ENCODE measurements around the gene KCNK15. TPM values are rescaled to one million over a fixed set of nuclear protein-coding genes. Genes with fewer than 3 reads are reported as not detected.
A peak's percentile ranks its signal among the peaks of the same experiment; 100 is the strongest.

The KCNK15 gene
- total RNA-seq, 2 experiments from 2014 or later, result not detected

- peaks cover 10% of the 10 kb centered on the region for H3K36me3 Mint-ChIP-seq (ENCODE audit: low read depth)
- peaks cover 8% of the 10 kb centered on the region for H3K9me3 Mint-ChIP-seq
- DNase-seq, result peak; percentile 68
- POLR2A ChIA-PET, result no interaction called here
- no peaks in the 10 kb centered on the region for H3K27me3 Mint-ChIP-seq
- H3K4me1 Mint-ChIP-seq, result peaks cover 29% of the 10 kb centered on the region
- H3K4me3 Mint-ChIP-seq, result no peak overlapping the region
- H3K27ac Mint-ChIP-seq, result no peak overlapping the region
- CTCF ChIA-PET, result interaction anchor here (1.0 to 3.8 kb wide), 7 partner anchors 12 to 133 kb away, joined by 3 to 39 read pairs (median 3); partner anchors contain the start of gene KCNK15
These were observed 12.2 kb upstream of the KCNK15 start for GRCh38 chr20:44733341-44734069.

- Mint-ChIP-seq H3K4me1 (peaks cover 32% of the 10 kb centered on the region), H3K4me3 (no peak overlapping the region), H3K9me3 (peaks cover 8% of the 10 kb centered on the region), H3K27ac (no peak overlapping the region), H3K36me3 (ENCODE audit: low read depth) (peaks cover 10% of the 10 kb centered on the region), H3K27me3 (no peaks in the 10 kb centered on the region)
- CTCF ChIA-PET, result no interaction called here
- no peak for DNase-seq
- POLR2A ChIA-PET, result no interaction called here
These were observed 10.7 kb upstream of the KCNK15 start for GRCh38 chr20:44734938-44735337.

DNA sequence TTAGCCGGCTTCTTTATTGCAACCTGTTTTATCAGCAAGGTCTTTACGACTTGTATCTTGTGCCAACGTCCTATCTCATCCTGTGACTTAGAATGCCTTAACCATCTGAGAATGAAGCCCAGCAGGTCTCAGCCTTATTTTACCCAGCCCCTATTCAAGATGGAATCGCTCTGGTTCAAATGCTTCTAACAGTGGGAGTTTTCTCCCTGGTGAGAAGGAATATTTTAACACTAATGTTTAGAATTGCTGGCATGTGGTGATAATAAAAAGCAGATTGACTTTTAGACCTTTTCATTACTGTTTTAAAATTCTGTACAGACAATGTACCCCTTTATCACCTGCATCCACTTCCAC, 9.9 kb upstream of the KCNK15 start:
- Mint-ChIP-seq H3K4me3 (no peak overlapping the region), H3K27ac (no peak overlapping the region), H3K4me1 (peaks cover 32% of the 10 kb centered on the region), H3K27me3 (peaks cover 2% of the 10 kb centered on the region), H3K36me3 (ENCODE audit: low read depth) (peaks cover 10% of the 10 kb centered on the region), H3K9me3 (peaks cover 8% of the 10 kb centered on the region)
- ChIA-PET CTCF (no interaction called here), POLR2A (no interaction called here)
- no peak for DNase-seq

GRCh38 chr20:44736170-44737021, 9.3 kb upstream of the KCNK15 start:
- H3K27ac Mint-ChIP-seq, result peak overlapping the region; percentile 27
- H3K4me1 Mint-ChIP-seq, result peaks cover 32% of the 10 kb centered on the region
- peaks cover 10% of the 10 kb centered on the region for H3K36me3 Mint-ChIP-seq (ENCODE audit: low read depth)
- H3K27me3 Mint-ChIP-seq, result peaks cover 2% of the 10 kb centered on the region
- DNase-seq, result peak; percentile 37
- H3K4me3 Mint-ChIP-seq, result no peak overlapping the region
- ChIA-PET POLR2A (no interaction called here), CTCF (interaction anchor here (1.6 kb wide), 1 partner anchor 12 kb away, joined by 4 read pairs; no protein-coding TSS in a partner anchor)
- peaks cover 8% of the 10 kb centered on the region for H3K9me3 Mint-ChIP-seq

DNA sequence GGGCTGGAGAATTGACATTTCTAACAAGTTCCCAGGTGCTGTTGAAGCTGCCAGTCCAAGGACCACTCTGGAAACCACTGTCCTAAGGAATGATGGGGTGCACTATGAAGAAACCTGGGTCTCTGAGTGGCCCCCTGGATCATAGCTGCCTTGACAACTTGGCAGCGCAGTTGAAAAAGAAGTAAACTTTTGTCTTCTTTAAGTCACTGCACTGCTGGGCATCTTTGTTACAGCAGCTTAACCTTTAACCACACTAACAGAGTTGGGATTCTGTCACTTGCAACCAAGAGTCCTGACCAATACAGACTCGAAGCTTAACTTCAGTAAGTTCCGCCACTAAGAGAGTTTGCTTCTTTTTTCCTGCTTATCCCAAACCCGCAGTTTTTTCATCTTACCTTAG, 8.5 kb upstream of the KCNK15 start:
- H3K9me3 Mint-ChIP-seq, result peaks cover 8% of the 10 kb centered on the region
- H3K4me3 Mint-ChIP-seq, result no peak overlapping the region
- peaks cover 30% of the 10 kb centered on the region for H3K4me1 Mint-ChIP-seq
- POLR2A ChIA-PET, result no interaction called here
- peaks cover 3% of the 10 kb centered on the region for H3K27me3 Mint-ChIP-seq
- no peak overlapping the region for H3K27ac Mint-ChIP-seq
- peaks cover 10% of the 10 kb centered on the region for H3K36me3 Mint-ChIP-seq (ENCODE audit: low read depth)
- no peak for DNase-seq
- CTCF ChIA-PET, result interaction anchor here (1.0 to 1.6 kb wide), 2 partner anchors 11 to 51 kb away, joined by 3 to 4 read pairs; no protein-coding TSS in a partner anchor

DNA sequence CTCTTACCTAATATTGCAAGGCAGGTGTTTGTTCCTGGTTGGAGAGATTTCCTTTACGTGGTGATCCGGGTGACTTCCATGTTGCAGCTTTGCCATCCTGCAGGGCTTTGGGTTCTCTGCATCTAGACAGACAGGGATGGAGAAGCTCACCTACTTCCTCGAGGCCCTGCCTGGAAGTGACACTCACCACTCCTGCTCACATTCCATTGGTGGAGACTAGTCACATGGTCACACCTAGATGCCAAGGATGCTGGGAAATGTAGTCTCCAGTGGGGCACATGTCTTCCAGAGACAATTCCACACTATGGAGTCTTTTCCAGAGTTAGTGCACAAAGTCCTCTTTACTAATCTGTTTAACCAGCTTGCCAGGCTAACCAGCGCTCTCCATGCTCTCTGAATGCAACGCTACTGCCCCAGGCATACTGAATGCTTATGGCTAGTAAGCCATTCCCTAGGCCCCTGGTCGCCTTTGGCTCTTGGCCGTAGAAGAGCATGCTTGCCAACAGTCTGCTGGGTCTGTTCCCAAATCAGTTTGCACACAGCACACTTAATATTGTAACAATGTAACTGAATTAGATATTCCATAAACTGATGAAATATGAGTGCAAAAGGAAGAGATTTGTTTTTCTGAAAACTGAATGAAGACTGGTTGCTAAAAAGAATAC, 6.7 kb upstream of the KCNK15 start:
- Mint-ChIP-seq H3K27ac (no peak overlapping the region), H3K27me3 (peaks cover 10% of the 10 kb centered on the region), H3K4me3 (peak overlapping the region; percentile 60), H3K36me3 (ENCODE audit: low read depth) (peaks cover 10% of the 10 kb centered on the region), H3K4me1 (peaks cover 21% of the 10 kb centered on the region), H3K9me3 (peaks cover 8% of the 10 kb centered on the region)
- CTCF ChIA-PET, result interaction anchor here (0.8 to 1.7 kb wide), 2 partner anchors 11 to 128 kb away, joined by 3 to 4 read pairs; no protein-coding TSS in a partner anchor
- POLR2A ChIA-PET, result no interaction called here
- peak; percentile 62 for DNase-seq

GRCh38 chr20:44739942-44740341, 5.7 kb upstream of the KCNK15 start:
- ChIA-PET POLR2A (no interaction called here), CTCF (no interaction called here)
- H3K27ac Mint-ChIP-seq, result no peak overlapping the region
- H3K36me3 Mint-ChIP-seq (ENCODE audit: low read depth), result peaks cover 10% of the 10 kb centered on the region
- H3K9me3 Mint-ChIP-seq, result peaks cover 8% of the 10 kb centered on the region
- H3K27me3 Mint-ChIP-seq, result peaks cover 14% of the 10 kb centered on the region
- DNase-seq, result no peak
- H3K4me1 Mint-ChIP-seq, result peaks cover 21% of the 10 kb centered on the region
- no peak overlapping the region for H3K4me3 Mint-ChIP-seq

GRCh38 chr20:44742304-44743079, 3.2 kb upstream of the KCNK15 start:
- Mint-ChIP-seq H3K27ac (no peak overlapping the region), H3K9me3 (peaks cover under 1% of the 10 kb centered on the region), H3K4me3 (no peak overlapping the region), H3K27me3 (peaks cover 26% of the 10 kb centered on the region), H3K4me1 (peaks cover 18% of the 10 kb centered on the region), H3K36me3 (ENCODE audit: low read depth) (no peaks in the 10 kb centered on the region)
- ChIA-PET POLR2A (no interaction called here), CTCF (interaction anchor here (0.6 kb wide), 1 partner anchor 11 kb away, joined by 3 read pairs; no protein-coding TSS in a partner anchor)
- DNase-seq, result no peak

- CTCF ChIA-PET, result interaction anchor here (0.6 to 1.2 kb wide), 2 partner anchors 12 to 15 kb away, joined by 3 read pairs; no protein-coding TSS in a partner anchor
- peaks cover 15% of the 10 kb centered on the region for H3K4me1 Mint-ChIP-seq
- H3K27me3 Mint-ChIP-seq, result peaks cover 27% of the 10 kb centered on the region
- POLR2A ChIA-PET, result no interaction called here
- no peaks in the 10 kb centered on the region for H3K36me3 Mint-ChIP-seq (ENCODE audit: low read depth)
- no peaks in the 10 kb centered on the region for H3K9me3 Mint-ChIP-seq
- no peak overlapping the region for H3K4me3 Mint-ChIP-seq
- DNase-seq, result no peak
- no peak overlapping the region for H3K27ac Mint-ChIP-seq
These were observed 2.5 kb upstream of the KCNK15 start for GRCh38 chr20:44743080-44743701.

DNA sequence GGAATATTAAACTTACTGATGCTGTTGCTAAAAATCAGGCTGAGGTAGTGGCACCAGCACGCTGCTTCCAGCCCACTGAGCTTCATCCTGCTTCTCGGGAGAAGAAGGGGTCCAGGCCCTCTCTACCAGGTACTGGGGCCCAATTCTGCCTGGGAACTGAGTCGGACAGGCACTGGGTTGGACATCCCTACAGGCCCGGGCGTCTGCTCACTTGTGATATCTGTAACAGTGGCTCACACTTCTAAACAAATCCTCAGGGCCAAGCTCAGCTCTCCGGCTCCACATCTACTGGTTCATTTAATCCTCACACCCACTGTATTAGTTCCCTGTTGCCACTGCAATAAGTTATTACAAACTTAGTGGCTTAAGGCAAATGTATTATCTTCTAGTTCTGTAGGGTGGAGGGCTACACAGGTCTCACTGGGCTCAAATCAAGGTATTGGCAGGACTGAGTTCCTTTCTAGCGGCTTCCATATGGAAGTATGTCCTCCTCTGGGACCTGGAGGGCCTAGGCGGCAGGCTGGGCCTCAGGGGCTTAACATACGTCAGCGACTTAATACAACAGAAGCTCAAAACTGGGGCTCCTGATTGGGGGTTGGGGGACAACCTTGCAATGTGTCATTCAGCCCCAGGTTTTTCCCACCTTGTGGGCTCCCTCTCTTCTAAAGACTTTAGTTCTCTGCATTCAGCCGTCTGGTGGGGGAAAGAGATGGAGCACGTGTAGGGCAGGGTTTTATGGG, 1.6 kb upstream of the KCNK15 start:
- CTCF ChIA-PET, result interaction anchor here (0.6 to 1.2 kb wide), 3 partner anchors 14 to 135 kb away, joined by 3 to 4 read pairs (median 3); no protein-coding TSS in a partner anchor
- no peak overlapping the region for H3K27ac Mint-ChIP-seq
- no peak for DNase-seq
- H3K36me3 Mint-ChIP-seq (ENCODE audit: low read depth), result no peaks in the 10 kb centered on the region
- peaks cover 10% of the 10 kb centered on the region for H3K4me1 Mint-ChIP-seq
- H3K4me3 Mint-ChIP-seq, result no peak overlapping the region
- POLR2A ChIA-PET, result no interaction called here
- peaks cover 27% of the 10 kb centered on the region for H3K27me3 Mint-ChIP-seq
- H3K9me3 Mint-ChIP-seq, result no peaks in the 10 kb centered on the region

GRCh38 chr20:44745122-44745597, 505 bp upstream of the KCNK15 start:
- peaks cover 10% of the 10 kb centered on the region for H3K4me1 Mint-ChIP-seq
- H3K9me3 Mint-ChIP-seq, result no peaks in the 10 kb centered on the region
- peak overlapping the region; percentile 31 for H3K4me3 Mint-ChIP-seq
- H3K27ac Mint-ChIP-seq, result no peak overlapping the region
- no peaks in the 10 kb centered on the region for H3K36me3 Mint-ChIP-seq (ENCODE audit: low read depth)
- ChIA-PET POLR2A (no interaction called here), CTCF (interaction anchor here (1.0 to 1.2 kb wide), 2 partner anchors 13 to 136 kb away, joined by 3 read pairs; no protein-coding TSS in a partner anchor)
- DNase-seq, result no peak
- H3K27me3 Mint-ChIP-seq, result peaks cover 32% of the 10 kb centered on the region

All from activated CD4-positive, alpha-beta memory T cell treated with anti-CD3 and anti-CD28 coated beads, Interleukin-2, amount 10 ng/mL, durations not matched to agents 7 days and 5 days (primary cell).